GM13976 (cell line): ENCODE measurements around the gene FA2H.
"Not testable (repeated sequence)": the region's sequence is repeated elsewhere in the genome, so short reads cannot be mapped to it uniquely, and the experiment has no call there.

Experiments used
- DNase-seq: peaks from one replicate; pipeline ENCODE4 v3.0.0; 2012; ENCODE audit warnings: low spot score
- CTCF ChIP-seq: IDR thresholded peaks from 2 replicates; pipeline ENCODE4 v1.5.1; 2012; ENCODE audit warnings: borderline replicate concordance, mild to moderate bottlenecking; ENCODE audit not compliant: insufficient read depth; ENCODE audit errors: extremely low read depth, missing control alignments, control extremely low read depth
- in situ Hi-C: fragments of 300-500 bp; cut with MboI; formaldehyde crosslinking; loops from one replicate; pipeline ENCODE4 v1.12.0; 2022; ENCODE audit warnings: low sequenced_read_pairs, mixed read lengths, inconsistent platforms; ENCODE audit not compliant: unreplicated experiment

FA2H gene

GRCh38 chr16:74800216-74800871 is 25.7 kb upstream of the FA2H start:
- no peak for DNase-seq
- no peak for TF ChIP-seq CTCF
- in situ Hi-C loops = no loop called here

- no peak for TF ChIP-seq CTCF
- in situ Hi-C loops = no loop called here
- no peak for DNase-seq
Measured at GRCh38 chr16:74797414-74797813, 22.8 kb upstream of the FA2H start.

- TF ChIP-seq CTCF = no peak
- in situ Hi-C loops = no loop called here
- DNase-seq = no peak
Measured at GRCh38 chr16:74795104-74795503, 20.5 kb upstream of the FA2H start.

GRCh38 chr16:74794668-74795067 is 20.0 kb upstream of the FA2H start:
- no peak for TF ChIP-seq CTCF
- in situ Hi-C loops = no loop called here
- DNase-seq = no peak

GRCh38 chr16:74793571-74793970 is 19.0 kb upstream of the FA2H start:
- no peak for DNase-seq
- no peak for TF ChIP-seq CTCF
- in situ Hi-C loops = no loop called here

- in situ Hi-C loops = no loop called here
- no peak for TF ChIP-seq CTCF
Measured at GRCh38 chr16:74792225-74792624, 17.6 kb upstream of the FA2H start.

GRCh38 chr16:74791749-74792148 is 17.1 kb upstream of the FA2H start:
- DNase-seq, in situ Hi-C loops: not testable (repeated sequence)

More at GRCh38 chr16:74792225-74792624, 17.6 kb upstream of the FA2H start:
- no peak for DNase-seq
